HepG2 (cell line): ENCODE measurements around the gene SALL2. TPM values are rescaled to one million over a fixed set of nuclear protein-coding genes. Genes with fewer than 3 reads are reported as not detected.

ENCODE experiments used
- GZF1 ChIP-seq: sonication (generic); formaldehyde crosslinking; IDR thresholded peaks from 2 replicates; pipeline ENCODE4 v1.5.1; 2020; ENCODE audit warnings: mild to moderate bottlenecking, missing genetic modification reagents
- HOXA7 ChIP-seq: sonication (generic); formaldehyde crosslinking; IDR thresholded peaks from 2 replicates; pipeline ENCODE4 v1.8.1; 2022; ENCODE audit warnings: mild to moderate bottlenecking, missing genetic modification reagents, moderate library complexity
- KDM5B ChIP-seq: sonication (generic); formaldehyde crosslinking; IDR thresholded peaks from 2 replicates; pipeline ENCODE4 v1.4.0; 2020; ENCODE audit warnings: missing genetic modification reagents, mild to moderate bottlenecking, borderline replicate concordance
- MTF2 ChIP-seq: sonication (generic); formaldehyde crosslinking; IDR thresholded peaks from 2 replicates; pipeline ENCODE4 v1.5.0; 2020; ENCODE audit warnings: missing genetic modification reagents, borderline replicate concordance
- NCOA2 ChIP-seq: sonication (generic); formaldehyde crosslinking; IDR thresholded peaks from 2 replicates; pipeline ENCODE4 v1.8.0; 2022; ENCODE audit warnings: inconsistent platforms
- NKX3-1 ChIP-seq: sonication (generic); formaldehyde crosslinking; IDR thresholded peaks from 2 replicates; pipeline ENCODE4 v1.5.0; 2020; ENCODE audit warnings: missing genetic modification reagents
- PBX3 ChIP-seq: sonication (generic); formaldehyde crosslinking; IDR thresholded peaks from 2 replicates; pipeline ENCODE4 v1.8.1; 2023; ENCODE audit warnings: missing genetic modification reagents, inconsistent platforms, borderline replicate concordance
- RFX3 ChIP-seq: IDR thresholded peaks from 2 replicates; pipeline ENCODE4 v1.6.1; 2016; ENCODE audit warnings: missing biosample characterization, missing genetic modification reagents
- TAF15 ChIP-seq: fragments of 200-400 bp; formaldehyde crosslinking; IDR thresholded peaks from one replicate; pipeline ENCODE4 v1.6.1; 2018; ENCODE audit warnings: mild to moderate bottlenecking, low read depth, low read length; ENCODE audit not compliant: poor library complexity, severe bottlenecking
- ZBTB39 ChIP-seq: sonication (generic); formaldehyde crosslinking; IDR thresholded peaks from 2 replicates; pipeline ENCODE4 v1.5.0; 2020; ENCODE audit warnings: missing genetic modification reagents
- ZFP1 ChIP-seq: IDR thresholded peaks from 2 replicates; pipeline ENCODE4 v1.6.1; 2016
- ZXDC ChIP-seq: sonication (generic); formaldehyde crosslinking; IDR thresholded peaks from 2 replicates; pipeline ENCODE4 v1.5.0; 2020; ENCODE audit warnings: mild to moderate bottlenecking, missing genetic modification reagents
- polyA plus RNA-seq, 8 experiments: library from polyadenylated mRNA; depleted of rRNA in 3 of 8; stranded (reverse) in 7 of 8; unstranded in 1 of 8; fragments of >200 nt; fragmentation: Illumina TruSeq in 4 of 8; extraction: Trizol in 4 of 8; gene quantifications; 2 replicates each; pipeline versions ENCODE4 v1.2.1 to v1.2.3, GENCODE V29; 2011 to 2016; ENCODE audit warnings: low read depth in 4 of 8, missing spikeins in 1 of 8, mixed read lengths in 1 of 8; ENCODE audit not compliant: insufficient read depth in 1 of 8
- total RNA-seq, 5 experiments: library from RNA; depleted of rRNA; stranded (reverse); fragments of >200 nt; fragmentation: Illumina TruSeq; extraction: Trizol; gene quantifications; 2 replicates each; pipeline ENCODE4 v1.2.3, GENCODE V29; 2016; ENCODE audit warnings: low read depth in 1 of 5

Gene SALL2
- total and polyA plus RNA-seq, 2 of the 13 experiments (the other 11 are each of a cell fraction or from before 2014, with no cell fraction given), result 4.9 to 5.8 TPM

GRCh38 chr14:21533294-21533693 lies 7.1 kb upstream of the SALL2 start (continued):
- TF ChIP-seq PBX3 (CRISPR knock-in tag) (no peak), ZXDC (CRISPR knock-in tag) (no peak), KDM5B (CRISPR knock-in tag) (no peak), RFX3 (CRISPR knock-in tag) (no peak), TAF15 (no peak), GZF1 (CRISPR knock-in tag) (no peak), MTF2 (CRISPR knock-in tag) (no peak), NCOA2 (CRISPR knock-in tag) (no peak), HOXA7 (CRISPR knock-in tag) (no peak), NKX3-1 (CRISPR knock-in tag) (no peak), ZFP1 (CRISPR knock-in tag) (no peak), ZBTB39 (CRISPR knock-in tag) (no peak)
